Type B pancreatic cell (in vitro differentiated cells): ENCODE data around the gene ERMARD. TPM values are rescaled to one million over a fixed set of nuclear protein-coding genes. Genes with fewer than 3 reads are reported as not detected.

ENCODE experiments used
- DNase-seq: peaks from one replicate; pipeline ENCODE4 v3.0.0; 2021; ENCODE audit warnings: mixed read lengths; ENCODE audit not compliant: unreplicated experiment; ENCODE audit errors: extremely low spot score
- H3K27ac Mint-ChIP-seq: 2 replicates; pipeline ENCODE4 v1.8.0; 2021; ENCODE audit warnings: mild to moderate bottlenecking, mixed read lengths
- H3K27me3 Mint-ChIP-seq: 2 replicates; pipeline ENCODE4 v1.8.0; 2021; ENCODE audit warnings: mixed read lengths
- H3K36me3 Mint-ChIP-seq: 2 replicates; pipeline ENCODE4 v1.8.0; 2021; ENCODE audit warnings: mixed read lengths
- H3K4me1 Mint-ChIP-seq: one replicate; pipeline ENCODE4 v1.8.0; 2021; ENCODE audit warnings: mixed read lengths; ENCODE audit not compliant: unreplicated experiment
- H3K4me3 Mint-ChIP-seq: 2 replicates; pipeline ENCODE4 v1.8.0; 2021; ENCODE audit warnings: mild to moderate bottlenecking, mixed read lengths
- H3K9me3 Mint-ChIP-seq: 2 replicates; pipeline ENCODE4 v1.8.0; 2021; ENCODE audit warnings: mixed read lengths
- total RNA-seq: library from RNA; stranded (reverse); gene quantifications from 2 replicates; pipeline ENCODE4 v1.2.1, GENCODE V29; 2021; ENCODE audit warnings: low replicate concordance
- TF ChIP-seq, protein P1 (sequence below): fragments of 200-600 bp; sonication (generic); conservative IDR thresholded peaks from 2 replicates; pipeline ENCODE4 v1.5.0; 2021; ENCODE audit warnings: antibody characterized with exemption, mild to moderate bottlenecking

ERMARD gene
- total RNA-seq, 1 donor from 2014 or later = 32.1 TPM

DNA sequence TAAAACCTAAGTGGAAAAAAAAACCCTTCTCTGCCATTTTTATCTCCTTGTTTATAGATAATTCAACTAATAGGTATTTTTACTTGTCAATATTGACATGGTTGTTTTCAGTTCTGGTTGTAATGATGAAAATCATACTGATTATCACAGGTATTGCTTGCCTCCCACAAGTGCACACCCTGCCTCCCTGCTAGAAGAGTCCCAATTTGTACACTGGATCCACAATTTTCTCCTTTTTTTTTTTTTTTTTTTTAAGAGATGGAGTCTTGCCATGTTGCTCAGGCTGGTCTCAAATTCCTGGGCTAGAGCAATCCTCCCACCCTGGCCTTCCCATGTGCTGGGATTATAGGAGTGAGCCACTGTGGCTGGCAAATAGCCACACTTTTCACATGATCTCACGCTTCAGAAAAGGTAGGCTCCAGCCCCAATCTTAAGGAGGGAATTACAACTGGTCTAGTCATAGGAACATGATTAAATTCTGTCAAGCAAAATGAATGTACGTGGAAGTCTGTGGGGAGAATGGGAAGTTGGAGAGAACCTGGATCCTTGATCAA is 12.4 kb upstream of the ERMARD start:
- H3K27me3 Mint-ChIP-seq = peaks cover 3% of the 10 kb centered on the region
- no peak overlapping the region for H3K27ac Mint-ChIP-seq
- no peaks in the 10 kb centered on the region for H3K36me3 Mint-ChIP-seq
- no peak overlapping the region for H3K4me3 Mint-ChIP-seq
- H3K9me3 Mint-ChIP-seq = no peaks in the 10 kb centered on the region
- TF ChIP-seq, protein P1, sequence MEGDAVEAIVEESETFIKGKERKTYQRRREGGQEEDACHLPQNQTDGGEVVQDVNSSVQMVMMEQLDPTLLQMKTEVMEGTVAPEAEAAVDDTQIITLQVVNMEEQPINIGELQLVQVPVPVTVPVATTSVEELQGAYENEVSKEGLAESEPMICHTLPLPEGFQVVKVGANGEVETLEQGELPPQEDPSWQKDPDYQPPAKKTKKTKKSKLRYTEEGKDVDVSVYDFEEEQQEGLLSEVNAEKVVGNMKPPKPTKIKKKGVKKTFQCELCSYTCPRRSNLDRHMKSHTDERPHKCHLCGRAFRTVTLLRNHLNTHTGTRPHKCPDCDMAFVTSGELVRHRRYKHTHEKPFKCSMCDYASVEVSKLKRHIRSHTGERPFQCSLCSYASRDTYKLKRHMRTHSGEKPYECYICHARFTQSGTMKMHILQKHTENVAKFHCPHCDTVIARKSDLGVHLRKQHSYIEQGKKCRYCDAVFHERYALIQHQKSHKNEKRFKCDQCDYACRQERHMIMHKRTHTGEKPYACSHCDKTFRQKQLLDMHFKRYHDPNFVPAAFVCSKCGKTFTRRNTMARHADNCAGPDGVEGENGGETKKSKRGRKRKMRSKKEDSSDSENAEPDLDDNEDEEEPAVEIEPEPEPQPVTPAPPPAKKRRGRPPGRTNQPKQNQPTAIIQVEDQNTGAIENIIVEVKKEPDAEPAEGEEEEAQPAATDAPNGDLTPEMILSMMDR = no peak
- peaks cover 6% of the 10 kb centered on the region for H3K4me1 Mint-ChIP-seq
- DNase-seq = no peak

DNA sequence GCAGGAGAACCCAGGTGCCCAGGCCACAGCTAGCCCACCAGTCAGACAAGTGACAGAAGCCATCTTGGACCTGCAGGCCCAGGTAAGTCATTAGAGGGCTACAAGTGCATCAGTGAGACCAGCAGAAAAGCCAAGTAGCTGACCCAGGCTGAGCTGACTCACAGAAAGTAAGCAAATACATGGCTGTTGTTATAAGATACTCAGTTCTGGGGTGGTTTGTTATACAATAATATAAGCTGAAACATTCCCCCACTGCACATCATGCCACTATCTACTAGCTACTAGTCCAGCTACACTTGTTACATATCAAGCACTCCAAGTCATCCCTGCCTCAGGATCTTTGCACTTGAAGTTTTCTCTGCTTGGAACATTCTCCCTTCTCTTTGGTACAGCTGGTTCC is 10.1 kb upstream of the ERMARD start:
- peaks cover 3% of the 10 kb centered on the region for H3K27me3 Mint-ChIP-seq
- TF ChIP-seq, protein P1 = no peak
- no peak overlapping the region for H3K4me3 Mint-ChIP-seq
- H3K36me3 Mint-ChIP-seq = no peaks in the 10 kb centered on the region
- H3K27ac Mint-ChIP-seq = no peak overlapping the region
- H3K9me3 Mint-ChIP-seq = no peaks in the 10 kb centered on the region
- peaks cover 6% of the 10 kb centered on the region for H3K4me1 Mint-ChIP-seq
- no peak for DNase-seq

DNA sequence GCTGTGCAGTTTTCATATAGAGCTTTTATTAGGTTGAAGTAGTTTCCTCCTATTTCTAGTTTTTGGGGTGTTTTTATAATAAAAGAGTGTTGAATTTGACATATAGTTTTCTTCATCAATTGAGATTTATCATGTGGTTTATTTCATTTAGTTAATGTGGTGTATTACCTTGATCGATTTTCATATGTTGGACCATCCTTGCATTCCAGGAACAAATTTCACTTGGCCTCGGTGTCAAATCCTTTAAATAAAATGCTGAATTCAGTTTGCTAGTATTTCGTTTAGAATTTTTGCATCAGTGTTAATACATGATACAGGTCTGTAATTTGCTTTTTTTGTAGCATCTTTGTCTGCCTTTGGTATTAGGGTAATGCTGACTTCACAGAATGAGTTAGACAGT is 6.0 kb upstream of the ERMARD start:
- no peak overlapping the region for H3K27ac Mint-ChIP-seq
- no peaks in the 10 kb centered on the region for H3K36me3 Mint-ChIP-seq
- TF ChIP-seq, protein P1 = no peak
- no peaks in the 10 kb centered on the region for H3K27me3 Mint-ChIP-seq
- DNase-seq = no peak
- H3K4me3 Mint-ChIP-seq = no peak overlapping the region
- H3K4me1 Mint-ChIP-seq = peaks cover 7% of the 10 kb centered on the region
- H3K9me3 Mint-ChIP-seq = no peaks in the 10 kb centered on the region

DNA sequence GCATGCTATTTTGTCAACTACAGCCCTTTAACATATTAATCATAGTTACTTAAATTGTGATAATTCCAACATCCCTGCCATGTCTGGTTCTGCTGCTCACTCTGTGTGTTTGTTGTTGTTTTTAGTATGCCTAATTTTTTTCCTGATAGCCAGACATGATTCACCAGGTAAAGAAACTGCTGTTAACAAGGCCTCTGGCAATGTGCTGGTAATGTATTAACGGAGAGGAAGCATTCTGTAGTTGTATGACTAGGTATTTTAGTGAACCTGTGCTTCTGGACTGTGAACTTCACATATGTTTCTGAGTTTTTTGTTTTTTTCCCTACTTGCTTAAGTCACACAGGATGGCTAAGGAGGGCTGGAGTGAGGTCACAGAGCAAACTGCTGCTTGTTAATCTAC is 4.9 kb upstream of the ERMARD start:
- Mint-ChIP-seq H3K27me3 (no peaks in the 10 kb centered on the region), H3K4me3 (no peak overlapping the region), H3K9me3 (no peaks in the 10 kb centered on the region), H3K4me1 (peaks cover 7% of the 10 kb centered on the region), H3K27ac (no peak overlapping the region), H3K36me3 (no peaks in the 10 kb centered on the region)
- DNase-seq = no peak
- TF ChIP-seq, protein P1 = no peak

DNA sequence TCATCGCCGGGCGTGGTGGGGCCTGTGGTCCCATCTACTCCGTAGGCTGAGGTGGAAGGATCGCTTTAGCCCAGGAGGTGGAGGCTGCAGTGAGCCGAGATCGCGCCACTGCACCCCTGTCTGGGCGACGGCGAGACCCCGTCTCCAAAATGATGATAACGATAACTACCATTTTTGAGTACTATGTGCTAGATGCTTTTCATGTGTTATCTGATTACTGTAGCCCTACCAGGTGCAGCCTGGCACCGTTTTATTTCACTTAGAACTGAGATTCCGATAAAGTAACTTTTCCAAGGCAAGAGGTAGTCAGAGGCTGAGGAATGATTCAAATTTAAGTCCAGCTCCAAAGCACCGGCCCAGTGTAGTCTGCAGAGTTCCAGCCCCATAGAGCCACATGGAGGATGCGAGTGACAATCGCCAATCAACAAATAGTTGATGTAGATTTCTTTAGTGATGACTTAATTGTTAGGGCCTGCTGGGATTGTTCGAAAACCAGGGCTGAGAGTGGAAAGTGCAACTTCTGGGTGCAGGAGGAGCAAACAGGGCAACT is 727 bp downstream of the ERMARD start:
- Mint-ChIP-seq H3K36me3 (no peaks in the 10 kb centered on the region), H3K27ac (peak overlapping the region; percentile 97), H3K4me1 (peaks cover 26% of the 10 kb centered on the region), H3K9me3 (no peaks in the 10 kb centered on the region), H3K4me3 (peak overlapping the region; percentile 92), H3K27me3 (no peaks in the 10 kb centered on the region)
- DNase-seq = no peak
- TF ChIP-seq, protein P1 = peak; percentile 5
